HUES6 (cell line): Measurements from ENCODE around the gene HEATR5B.
A peak's percentile ranks its signal among the peaks of the same experiment; 100 is the strongest.
"Not testable (repeated sequence)": the region's sequence is repeated elsewhere in the genome, so short reads cannot be mapped to it uniquely, and the experiment has no call there.

Source experiments
- H3K27ac ChIP-seq: 2 replicates; pipeline ENCODE4 v1.7.0; 2013; ENCODE audit warnings: low read depth, mild to moderate bottlenecking, low read length, inconsistent platforms
- H3K27me3 ChIP-seq: 2 replicates; pipeline ENCODE4 v1.6.1; 2013; ENCODE audit warnings: low read length; ENCODE audit not compliant: control insufficient read depth, insufficient read depth
- H3K36me3 ChIP-seq: 2 replicates; pipeline ENCODE4 v1.6.1; 2013; ENCODE audit warnings: low read length; ENCODE audit not compliant: control insufficient read depth, insufficient read depth
- H3K4me1 ChIP-seq: 2 replicates; pipeline ENCODE4 v1.6.1; 2013; ENCODE audit warnings: low read length; ENCODE audit not compliant: control insufficient read depth, insufficient read depth
- H3K4me3 ChIP-seq: 2 replicates; pipeline ENCODE4 v1.5.1; 2013; ENCODE audit warnings: low read depth, low read length
- H3K9ac ChIP-seq: one replicate; pipeline ENCODE4 v1.6.1; 2013; ENCODE audit warnings: mild to moderate bottlenecking, low read length
- H3K9me3 ChIP-seq: 2 replicates; pipeline ENCODE4 v1.6.1; 2013; ENCODE audit warnings: low read depth, low read length; ENCODE audit not compliant: control insufficient read depth, insufficient read depth

Gene HEATR5B

DNA sequence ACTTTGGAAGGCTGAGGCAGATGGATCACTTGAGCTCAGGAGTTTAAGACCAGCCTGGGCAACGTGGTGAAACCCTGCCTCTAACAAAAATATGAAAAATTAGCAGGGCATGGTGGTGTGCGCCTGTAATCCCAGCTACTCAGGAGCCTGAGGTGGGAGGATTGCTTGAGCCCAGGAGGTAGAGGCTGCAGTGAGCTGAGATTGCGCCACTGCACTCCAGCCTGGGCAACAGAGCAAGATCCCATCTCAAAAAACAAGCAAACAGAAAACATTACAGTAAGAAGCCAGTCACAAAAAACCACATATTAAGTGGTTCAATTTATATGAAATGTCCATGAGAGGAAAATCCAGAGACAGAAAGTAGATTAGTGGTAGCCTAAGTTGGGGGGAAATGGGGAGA is 105.2 kb downstream of the HEATR5B start:
- H3K4me1 ChIP-seq, H3K27ac ChIP-seq, H3K4me3 ChIP-seq, H3K9me3 ChIP-seq, H3K9ac ChIP-seq, H3K27me3 ChIP-seq, H3K36me3 ChIP-seq: not testable (repeated sequence)

DNA sequence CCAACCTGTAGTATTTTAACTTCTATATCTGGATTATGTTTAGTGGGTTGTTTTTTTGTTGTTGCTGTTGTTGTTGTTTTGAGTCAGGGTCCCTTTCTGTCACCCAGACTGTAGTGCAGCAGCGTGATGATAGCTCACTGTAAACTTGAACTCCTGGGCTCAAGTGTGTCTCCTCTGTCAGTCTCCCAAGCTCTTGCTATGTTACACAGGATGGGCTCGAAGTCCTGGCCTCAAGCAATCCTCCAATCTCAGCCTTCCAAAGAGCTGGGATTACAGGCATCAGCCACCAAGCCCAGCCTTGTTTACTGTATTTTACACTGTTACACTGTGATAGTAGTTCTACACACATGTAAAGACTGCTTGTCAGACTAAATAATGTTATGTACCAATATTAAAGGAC is 108.1 kb downstream of the HEATR5B start:
- Histone ChIP-seq H3K27me3 (no peaks in the 10 kb centered on the region), H3K36me3 (no peaks in the 10 kb centered on the region; the same call in 1 of the 2 replicates), H3K4me3 (no peak overlapping the region), H3K4me1 (no peaks in the 10 kb centered on the region; the same call in 1 of the 2 replicates), H3K27ac (no peak overlapping the region), H3K9ac (no peak overlapping the region), H3K9me3 (no peaks in the 10 kb centered on the region)

DNA sequence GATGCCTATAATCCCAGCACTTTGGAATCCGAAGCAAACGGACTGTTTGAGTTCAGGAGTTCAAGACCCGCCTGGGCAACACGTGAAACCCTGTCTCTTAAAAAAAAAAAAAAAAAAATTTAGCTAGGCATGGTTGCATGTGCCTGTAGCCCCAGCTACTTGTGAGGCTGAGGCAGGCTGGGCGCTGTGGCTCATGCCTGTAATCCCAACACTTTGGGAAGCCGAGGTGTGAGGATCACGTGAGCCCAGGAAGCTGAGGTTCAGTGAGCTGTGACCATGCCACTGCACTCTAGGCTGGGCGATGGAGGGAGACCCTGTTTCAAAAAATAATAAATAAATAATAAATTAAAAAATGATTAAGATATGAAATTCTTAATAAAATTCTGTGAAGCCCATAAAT is 108.9 kb downstream of the HEATR5B start:
- no peak overlapping the region for H3K27ac ChIP-seq
- H3K9me3 ChIP-seq = no peaks in the 10 kb centered on the region

DNA sequence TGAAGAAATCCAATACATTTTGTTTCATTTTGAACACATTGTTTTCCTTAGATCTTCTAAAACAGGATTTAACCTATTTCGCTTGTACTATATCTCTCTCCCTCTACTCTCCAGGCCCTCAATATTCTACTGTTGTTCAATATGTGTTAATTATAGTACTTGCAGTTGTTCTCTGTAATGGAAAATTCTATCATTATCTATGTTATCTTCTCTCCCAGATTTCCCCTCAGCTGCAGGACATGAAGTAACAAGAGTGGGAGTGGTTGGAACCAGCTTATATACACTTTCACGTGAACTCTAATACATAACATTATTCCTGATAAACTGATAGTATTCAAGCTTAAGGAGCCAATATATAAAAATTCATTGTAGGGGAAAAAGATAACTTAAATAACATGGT is 110.9 kb downstream of the HEATR5B start:
- no peaks in the 10 kb centered on the region for H3K36me3 ChIP-seq
- no peak overlapping the region for H3K4me3 ChIP-seq
- no peaks in the 10 kb centered on the region for H3K9me3 ChIP-seq
- no peak overlapping the region for H3K27ac ChIP-seq
- H3K27me3 ChIP-seq = no peaks in the 10 kb centered on the region
- no peak overlapping the region for H3K9ac ChIP-seq
- peaks cover 2% of the 10 kb centered on the region; the same call in 1 of the 2 replicates for H3K4me1 ChIP-seq

More for the DNA sequence above, 108.9 kb downstream of the HEATR5B start:
- H3K9ac ChIP-seq = no peak overlapping the region
- no peak overlapping the region for H3K4me3 ChIP-seq
- H3K36me3 ChIP-seq = no peaks in the 10 kb centered on the region
- H3K27me3 ChIP-seq = no peaks in the 10 kb centered on the region
- no peaks in the 10 kb centered on the region; the same call in 1 of the 2 replicates for H3K4me1 ChIP-seq

DNA sequence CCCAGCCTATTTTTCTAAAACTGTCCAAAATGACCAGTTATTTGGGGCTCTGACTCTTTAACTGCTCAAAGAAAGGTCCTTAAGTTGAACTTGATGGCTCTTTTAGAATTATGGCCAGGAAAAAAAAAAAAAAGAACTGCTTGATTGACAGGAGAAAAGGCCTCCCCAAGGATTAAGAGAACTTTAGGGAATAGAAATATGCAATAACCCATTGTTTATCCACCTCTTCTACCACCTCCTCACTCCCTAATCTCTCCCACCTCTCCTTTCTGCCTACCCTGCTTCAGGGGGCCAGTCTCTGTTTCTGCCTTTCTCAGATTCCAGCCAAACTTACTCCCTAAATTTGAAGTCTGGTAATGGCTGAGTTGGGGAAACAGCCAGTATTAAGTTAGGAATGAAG is 112.2 kb downstream of the HEATR5B start:
- no peak overlapping the region for H3K27ac ChIP-seq
- H3K27me3 ChIP-seq = no peaks in the 10 kb centered on the region
- no peaks in the 10 kb centered on the region for H3K9me3 ChIP-seq
- peaks cover 13% of the 10 kb centered on the region for H3K4me1 ChIP-seq
- no peak overlapping the region for H3K9ac ChIP-seq
- H3K4me3 ChIP-seq = no peak overlapping the region
- H3K36me3 ChIP-seq = no peaks in the 10 kb centered on the region

DNA sequence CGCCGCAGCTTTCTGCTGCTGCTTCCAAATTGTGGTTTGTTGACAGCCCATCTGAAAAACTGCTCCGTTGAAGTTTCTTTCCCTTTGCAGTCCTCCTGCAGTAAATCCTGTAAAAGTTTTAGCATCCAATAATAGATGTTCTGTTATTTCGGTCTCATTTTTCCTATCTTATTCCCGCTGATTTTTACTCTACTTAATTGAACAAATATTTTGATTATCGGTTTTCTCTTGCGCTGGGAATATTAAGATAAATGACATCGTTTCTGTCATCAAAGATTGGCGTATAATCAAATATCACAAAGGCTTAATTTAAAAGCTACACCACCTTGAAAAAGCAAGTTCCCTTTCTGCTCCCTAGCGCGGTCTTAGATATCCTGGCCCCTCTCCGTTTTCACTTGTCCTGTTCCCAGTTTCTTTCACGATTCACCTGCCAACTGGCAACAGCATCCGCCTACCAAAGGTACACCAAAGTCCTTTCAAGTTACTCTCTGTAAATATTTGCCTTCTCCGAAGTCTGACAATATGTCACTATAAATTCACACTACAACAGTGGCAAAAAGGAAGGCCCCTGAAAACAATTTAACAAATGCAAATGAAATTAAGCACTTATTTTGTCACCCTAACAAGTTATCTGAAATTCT is 116.8 kb downstream of the HEATR5B start:
- H3K4me1 ChIP-seq = peaks cover 32% of the 10 kb centered on the region
- H3K27me3 ChIP-seq = no peaks in the 10 kb centered on the region
- no peak overlapping the region for H3K27ac ChIP-seq
- peak overlapping the region; percentile 75 for H3K9ac ChIP-seq
- H3K9me3 ChIP-seq = no peaks in the 10 kb centered on the region
- H3K36me3 ChIP-seq = no peaks in the 10 kb centered on the region
- H3K4me3 ChIP-seq = peak overlapping the region; percentile 73

DNA sequence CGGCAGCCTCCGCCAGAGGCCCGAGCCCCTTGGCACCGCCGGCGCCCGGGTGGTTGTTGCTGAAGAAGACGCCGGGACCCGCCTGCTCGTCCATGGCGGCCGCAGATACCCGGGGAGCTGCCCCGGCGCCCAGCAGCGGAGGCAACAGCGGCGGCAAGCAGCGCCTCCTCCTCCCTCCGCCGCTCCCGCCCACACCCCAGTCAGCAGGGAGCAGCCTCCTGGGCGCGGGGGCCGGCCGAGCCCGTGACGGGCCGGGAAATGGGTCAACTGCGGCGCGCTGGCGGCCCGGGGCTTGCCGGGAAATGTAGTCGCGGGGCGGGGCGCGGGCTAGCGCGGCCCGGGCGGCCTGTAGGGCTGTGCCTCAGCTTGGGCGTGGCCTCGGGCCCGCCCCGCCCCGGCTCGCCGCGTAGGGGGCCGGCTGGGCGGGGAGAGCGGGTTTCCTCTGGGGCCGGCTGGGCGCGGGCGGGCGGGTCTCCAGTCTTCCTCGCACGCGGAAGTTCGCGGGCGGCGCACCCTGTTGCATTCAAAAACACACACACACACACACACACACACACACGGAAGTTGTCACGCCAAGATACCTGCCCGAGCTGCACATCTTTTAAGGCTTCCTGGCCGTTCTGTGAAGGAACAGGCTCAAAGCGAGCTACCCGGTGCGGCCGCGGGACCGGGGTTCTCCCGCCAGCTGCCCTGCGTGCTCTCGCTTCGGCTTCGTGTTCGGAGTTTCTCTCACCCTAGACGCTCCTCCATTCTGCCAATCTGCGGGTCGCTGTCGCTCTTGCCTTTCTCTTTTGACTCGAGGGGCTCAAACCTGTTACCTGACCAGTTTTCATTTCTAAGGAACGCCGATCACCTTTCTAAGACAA is 117.6 kb downstream of the HEATR5B start, which contains the start of gene STRN:
Gene STRN, minus strand, starts transcription at position 167 of the 866 bp plus-strand sequence. Its CDS starts 73 bp downstream, at position 94.
- Histone ChIP-seq H3K4me3 (peak within 1 kb of the TSS; percentile 99), H3K36me3 (no peaks in the 10 kb centered on the region), H3K9ac (peak within 1 kb of the TSS; percentile 75), H3K27ac (peak within 1 kb of the TSS; percentile 76), H3K9me3 (no peaks in the 10 kb centered on the region), H3K4me1 (peaks cover 40% of the 10 kb centered on the region), H3K27me3 (no peaks in the 10 kb centered on the region)

DNA sequence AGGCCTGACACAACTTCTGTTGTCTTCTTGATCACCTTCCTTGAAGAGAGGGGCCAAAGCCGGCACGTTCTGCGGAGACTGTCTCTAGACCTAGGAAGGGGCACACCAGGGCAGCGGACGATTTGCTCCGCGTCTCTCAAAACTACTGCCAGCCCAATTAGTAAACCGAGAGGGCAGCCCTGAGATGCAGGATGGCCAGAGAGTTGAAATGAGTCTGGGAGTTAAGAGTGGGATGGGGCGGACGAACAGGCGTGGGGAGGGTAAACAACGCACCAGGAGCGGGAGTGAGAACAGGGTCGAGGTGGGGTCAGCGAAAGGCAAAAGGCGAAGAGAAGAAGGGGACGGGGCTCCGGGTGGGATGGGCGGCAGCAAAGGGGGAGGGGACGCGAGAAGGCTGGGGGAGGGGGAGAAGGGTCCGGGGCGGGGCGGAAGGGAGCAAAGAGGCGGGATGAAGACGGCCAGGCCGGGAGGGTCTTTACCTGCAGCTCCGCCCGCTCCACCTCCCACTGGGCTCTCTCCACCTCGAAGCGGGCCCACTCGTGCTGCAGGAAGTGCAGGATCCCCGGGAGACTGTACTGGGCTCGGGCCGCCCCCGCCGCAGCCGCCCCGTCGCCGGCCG is 118.3 kb downstream of the HEATR5B start:
- H3K9me3 ChIP-seq = no peaks in the 10 kb centered on the region
- H3K27ac ChIP-seq = peak overlapping the region; percentile 76

DNA sequence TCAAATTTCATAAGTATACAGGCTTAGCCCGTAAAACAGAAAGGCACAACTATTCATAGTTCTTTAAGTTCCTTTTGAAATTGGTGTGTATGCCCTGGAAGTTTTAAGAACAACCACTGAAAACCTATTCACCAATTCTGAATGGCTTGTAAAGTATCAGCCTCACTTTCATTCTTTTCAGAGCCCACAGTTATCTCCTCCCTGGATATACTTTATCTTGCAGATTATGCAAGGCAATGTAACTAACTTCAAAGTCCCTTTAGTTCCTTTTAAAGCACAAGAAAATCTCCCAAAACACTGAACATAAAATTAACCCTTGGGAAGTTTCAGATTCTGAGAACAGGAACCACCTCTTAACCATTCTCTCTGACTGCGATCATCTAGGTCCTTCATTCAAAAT is 119.0 kb downstream of the HEATR5B start:
- Histone ChIP-seq H3K27ac (peak overlapping the region; percentile 61; the same call in 1 of the 2 replicates), H3K4me1 (peaks cover 52% of the 10 kb centered on the region), H3K27me3 (no peaks in the 10 kb centered on the region), H3K36me3 (no peaks in the 10 kb centered on the region), H3K9me3 (no peaks in the 10 kb centered on the region), H3K4me3 (peak overlapping the region; percentile 99), H3K9ac (peak overlapping the region; percentile 74)

More for the DNA sequence above, 118.3 kb downstream of the HEATR5B start:
- no peaks in the 10 kb centered on the region for H3K36me3 ChIP-seq
- H3K9ac ChIP-seq = peak overlapping the region; percentile 74
- no peaks in the 10 kb centered on the region for H3K27me3 ChIP-seq
- peaks cover 45% of the 10 kb centered on the region for H3K4me1 ChIP-seq
- H3K4me3 ChIP-seq = peak overlapping the region; percentile 99

DNA sequence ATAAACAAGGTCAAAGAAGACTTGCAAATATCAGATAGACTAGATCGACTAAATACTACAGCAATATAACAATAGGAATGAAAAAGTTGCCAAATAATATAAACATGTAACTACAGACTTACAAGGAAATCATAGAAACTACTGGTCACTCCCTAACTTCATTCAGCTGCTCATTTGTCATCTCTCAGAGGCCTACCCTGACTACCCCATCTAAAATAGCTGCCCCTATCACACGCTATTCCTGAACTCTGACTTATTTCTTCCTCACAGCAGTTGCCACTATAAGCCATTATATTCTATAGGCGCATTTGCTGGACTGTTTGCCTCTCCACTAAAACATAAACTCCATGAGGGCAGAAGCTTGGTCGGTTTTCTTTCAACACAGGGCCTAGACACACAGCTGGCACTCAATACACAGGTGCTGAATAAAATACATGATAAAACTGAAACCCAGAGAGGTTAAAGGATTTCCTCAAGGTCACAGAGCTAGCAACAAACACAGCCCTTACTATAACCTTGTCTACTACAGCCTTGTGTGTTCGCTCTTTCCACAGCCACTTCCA is 119.6 kb downstream of the HEATR5B start:
- peaks cover 54% of the 10 kb centered on the region for H3K4me1 ChIP-seq
- H3K9ac ChIP-seq = peak overlapping the region; percentile 11
- H3K27ac ChIP-seq = no peak overlapping the region; the same call in 1 of the 2 replicates
- peak overlapping the region; percentile 99 for H3K4me3 ChIP-seq
- no peaks in the 10 kb centered on the region for H3K27me3 ChIP-seq
- H3K9me3 ChIP-seq = no peaks in the 10 kb centered on the region
- no peaks in the 10 kb centered on the region for H3K36me3 ChIP-seq
